GM12878 (cell line): ENCODE measurements around the gene BICC1. TPM values are rescaled to one million over a fixed set of nuclear protein-coding genes. Genes with fewer than 3 reads are reported as not detected.

Experiments used
- ATAC-seq: fragments of 200-7000 bp; cut with Tn5 transposase; 3 replicates; pipeline ENCODE4 v1.9.1; 2020; ENCODE audit warnings: mild to moderate bottlenecking, moderate library complexity
- BruUV-seq: library from RNA; stranded (reverse); fragments of 400-500 nt; replicated peaks from 2 replicates; lab custom pipeline; 2021; lab: Mats Ljungman, UMichigan
- CTCF ChIA-PET: fragments of 300-600 bp; sonication (Branson Sonifier 250); formaldehyde crosslinking; extraction: SDS; loops from one replicate; lab custom pipeline; 2021; ENCODE audit warnings: inconsistent platforms; lab: Yijun Ruan, JAX
- POLR2A ChIA-PET: fragments of 350-600 bp; formaldehyde crosslinking; extraction: SDS; loops from one replicate; lab custom pipeline; 2021; ENCODE audit warnings: inconsistent platforms; lab: Charles Lee
- RAD21 ChIA-PET: fragments of 300-600 bp; sonication (Branson Sonifier 250); formaldehyde crosslinking; loops from one replicate; lab custom pipeline; 2023; ENCODE audit warnings: antibody characterized with exemption; ENCODE audit not compliant: unreplicated experiment; lab: Charles Lee
- SMC1A ChIA-PET: fragments of 300-600 bp; sonication (Branson Sonifier 250); formaldehyde crosslinking; loops from one replicate; lab custom pipeline; 2023; ENCODE audit not compliant: unreplicated experiment, uncharacterized antibody; lab: Charles Lee
- DNase-seq: peaks from one replicate; pipeline ENCODE4 v3.0.0-alpha.2; 2011; ENCODE audit warnings: low read depth, low spot score
- FAIRE-seq: peaks from 3 replicates; lab custom pipeline; 2011; peaks lifted over from hg19 to GRCh38; lab: Jason Lieb, UNC
- H2AFZ ChIP-seq: 2 replicates; pipeline ENCODE4 v1.6.0; 2011; ENCODE audit warnings: low read depth, low read length, control low read depth; ENCODE audit not compliant: control insufficient read depth
- H3K27ac ChIP-seq: 2 replicates; pipeline ENCODE4 v1.5.1; 2011; ENCODE audit warnings: control low read depth; ENCODE audit not compliant: control insufficient read depth, insufficient read depth
- H3K27me3 ChIP-seq, 2 experiments: replicated peaks in 1 of 2; 2 replicates each; pipeline versions ENCODE4 v1.6.0 to v1.6.1; 2011; ENCODE audit warnings: low read length in 1 of 2; ENCODE audit not compliant: control insufficient read depth in 2 of 2, insufficient read depth in 2 of 2
- H3K36me3 ChIP-seq, 2 experiments: 2 replicates each; pipeline ENCODE4 v1.5.1; 2011; ENCODE audit warnings: low read length in 1 of 2; ENCODE audit not compliant: control insufficient read depth in 2 of 2, insufficient read depth in 2 of 2
- H3K4me1 ChIP-seq: 2 replicates; pipeline ENCODE4 v1.6.1; 2011; ENCODE audit warnings: mild to moderate bottlenecking, low read length, moderate library complexity, mixed read lengths; ENCODE audit not compliant: control insufficient read depth, insufficient read depth
- H3K4me2 ChIP-seq: 2 replicates; pipeline ENCODE4 v1.6.0; 2011; ENCODE audit warnings: control low read depth; ENCODE audit not compliant: control insufficient read depth, insufficient read depth
- H3K4me3 ChIP-seq: fragments of 200-600 bp; sonication (generic); 2 replicates; pipeline ENCODE4 v1.5.1; 2016
- H3K79me2 ChIP-seq: 2 replicates; pipeline ENCODE4 v1.6.0; 2011; ENCODE audit warnings: low read length; ENCODE audit not compliant: control insufficient read depth, insufficient read depth
- H3K9ac ChIP-seq: 2 replicates; pipeline ENCODE4 v1.8.0; 2011; ENCODE audit warnings: low read length, control low read depth, mixed read lengths; ENCODE audit not compliant: control insufficient read depth, insufficient read depth
- H3K9me3 ChIP-seq: replicated peaks from 3 replicates; pipeline ENCODE4 v1.5.1; 2011; ENCODE audit warnings: mild to moderate bottlenecking, low read length; ENCODE audit not compliant: control insufficient read depth, insufficient read depth
- H4K20me1 ChIP-seq: 2 replicates; pipeline ENCODE4 v1.6.0; 2011; ENCODE audit not compliant: control insufficient read depth, insufficient read depth
- CBX3 ChIP-seq: fragments of 200-600 bp; sonication (generic); IDR thresholded peaks from 2 replicates; pipeline ENCODE4 v1.6.1; 2016; ENCODE audit warnings: low read depth, borderline replicate concordance
- CEBPB ChIP-seq, 2 experiments: fragments of 150-350 bp in 1 of 2; IDR thresholded peaks; 2 replicates each; pipeline ENCODE4 v1.6.1; 2012 to 2014; ENCODE audit warnings: low read depth in 2 of 2, low read length in 2 of 2, borderline replicate concordance in 1 of 2, inconsistent platforms in 1 of 2
- CUX1 ChIP-seq: IDR thresholded peaks from 2 replicates; pipeline ENCODE4 v1.6.1; 2012; ENCODE audit warnings: improper control_type of control experiment, low read depth, low read length; ENCODE audit not compliant: insufficient replicate concordance
- IKZF2 ChIP-seq, 2 experiments: fragments of 450-650 bp; IDR thresholded peaks; 2 replicates each; pipeline ENCODE4 v1.6.1; 2017; ENCODE audit warnings: mild to moderate bottlenecking in 2 of 2, moderate library complexity in 2 of 2
- JUND ChIP-seq: IDR thresholded peaks from 2 replicates; pipeline ENCODE4 v1.6.1; 2012; ENCODE audit warnings: low read depth, mild to moderate bottlenecking, low read length, improper control_type of control experiment, moderate library complexity
- MAX ChIP-seq: IDR thresholded peaks from 2 replicates; pipeline ENCODE4 v1.6.1; 2012; ENCODE audit warnings: low read depth, low read length, improper control_type of control experiment
- NR2C2 ChIP-seq: IDR thresholded peaks from 2 replicates; pipeline ENCODE4 v1.6.1; 2011; ENCODE audit warnings: borderline replicate concordance, low read depth; ENCODE audit not compliant: control insufficient read depth, insufficient read length
- RAD51 ChIP-seq: fragments of 450-650 bp; IDR thresholded peaks from 2 replicates; pipeline ENCODE4 v1.6.1; 2016; ENCODE audit warnings: moderate library complexity, mild to moderate bottlenecking, inconsistent platforms
- RCOR1 ChIP-seq: conservative IDR thresholded peaks from 2 replicates; pipeline ENCODE4 v1.6.1; 2012; ENCODE audit warnings: low read depth, low read length, improper control_type of control experiment
- SMAD5 ChIP-seq: IDR thresholded peaks from 2 replicates; pipeline ENCODE4 v1.6.1; 2016; ENCODE audit warnings: antibody characterized with exemption, low read depth
- USF2 ChIP-seq: IDR thresholded peaks from 2 replicates; pipeline ENCODE4 v1.6.1; 2011; ENCODE audit warnings: low read depth, low read length, improper control_type of control experiment, borderline replicate concordance
- ZZZ3 ChIP-seq: IDR thresholded peaks from 2 replicates; pipeline ENCODE4 v1.6.1; 2011; ENCODE audit warnings: low read depth; ENCODE audit not compliant: control insufficient read depth, insufficient read length
- WGBS: methylation state at CpG from one replicate; pipeline ENCODE4 v1.1.6; 2016; ENCODE audit warnings: low lambda C conversion rate; ENCODE audit not compliant: insufficient replicate concordance, insufficient coverage; ENCODE audit errors: missing lambda C conversion rate; 5-methylcytosine and 5-hydroxymethylcytosine counted together
- in situ Hi-C: fragments of 300-500 bp; cut with MboI; formaldehyde crosslinking; loops from 9 replicates; pipeline ENCODE4 v1.14.3; 2018; ENCODE audit warnings: mixed read lengths
- intact Hi-C: fragments of 100-400 bp; cut with micrococcal nuclease; formaldehyde crosslinking; loops from one replicate; pipeline ENCODE4 v1.14.2; 2022; ENCODE audit not compliant: unreplicated experiment
- polyA plus RNA-seq, 11 experiments: library from polyadenylated mRNA; depleted of rRNA in 4 of 11; unstranded in 6 of 11; stranded (reverse) in 5 of 11; fragments of >200 nt; fragmentation: Nextera tagmentation in 4 of 11; fragmentation: Illumina TruSeq in 1 of 11; extraction: Ambion mirVana in 4 of 11; extraction: Trizol in 1 of 11; gene quantifications; 1 replicate in 1 of 11; 2 replicates in 10 of 11; pipeline versions ENCODE4 v1.2.1 to v1.2.3, GENCODE V29; 2011 to 2016; ENCODE audit warnings: inconsistent platforms in 2 of 11, missing spikeins in 2 of 11, low read depth in 1 of 11
- total RNA-seq, 4 experiments: library from RNA; depleted of rRNA in 3 of 4; stranded (reverse); fragments of >200 nt in 3 of 4; fragmentation: Illumina TruSeq in 1 of 4; extraction: Trizol in 1 of 4; gene quantifications; 2 replicates each; pipeline versions ENCODE4 v1.2.1 to v1.2.3, GENCODE V29; 2013 to 2021

The BICC1 gene
- total and polyA plus RNA-seq, 10 of the 15 experiments (the other 5 are each of a cell fraction or from before 2014, with no cell fraction given), result 0.01 to 0.10 (median 0.04) TPM; not detected in 5

GRCh38 chr10:58796242-58796641 is 283.6 kb downstream of the BICC1 start:
- BruUV-seq, result no TSS peak
- Histone ChIP-seq H3K4me1 (no peaks in the 10 kb centered on the region), H3K9me3 (no peaks in the 10 kb centered on the region), H3K4me2 (no peak overlapping the region), H3K4me3 (no peak overlapping the region)
- ATAC-seq (no peak), DNase-seq (no peak), FAIRE-seq (no peak)
- CTCF ChIA-PET, result no interaction called here
- SMC1A ChIA-PET, result no interaction called here
- TF ChIP-seq CEBPB (IDR thresholded peaks at IDR 0.05; ENCODE audit: borderline replicate concordance in 1 of 2, low read depth in 2 of 2, low read length in 2 of 2) (no peak), MAX (no peak), CUX1 (no peak), ZZZ3 (no peak), RCOR1 (no peak), NR2C2 (no peak), SMAD5 (no peak), CBX3 (no peak), IKZF2 (IDR thresholded peaks at IDR 0.05) (no peak), JUND (no peak), USF2 (no peak), RAD51 (no peak)
- TF ChIP-seq, all 136 proteins: peak for 0
- Histone ChIP-seq H3K79me2 (no peaks in the 10 kb centered on the region), H2AFZ (no peak overlapping the region), H3K36me3 (no peaks in the 10 kb centered on the region), H3K27ac (no peak overlapping the region), H4K20me1 (no peaks in the 10 kb centered on the region), H3K9ac (no peak overlapping the region), H3K27me3 (no peaks in the 10 kb centered on the region)
- WGBS, result 47% methylated on average over 7 of the region's 7 CpGs
- in situ Hi-C loops, result no loop called here
- ChIA-PET RAD21 (no interaction called here), POLR2A (no interaction called here)
- intact Hi-C loops, result no loop called here
